Lung (tissue), 12 donors: ENCODE results near the gene CNTN5. TPM values are rescaled to one million over a fixed set of nuclear protein-coding genes. Genes with fewer than 3 reads are reported as not detected.

Experiments used
- ATAC-seq: fragments of 200-7000 bp; cut with Tn5 transposase; one replicate; pipeline ENCODE4 v1.9.1; 2020; ENCODE audit warnings: moderate number of reproducible peaks; ENCODE audit not compliant: insufficient read depth, low FRiP score
- DNase-seq, 3 donors: peaks; one replicate each; pipeline ENCODE4 v3.0.0-alpha.2; 2013 to 2017
- H3K27ac ChIP-seq, 2 donors: one replicate each; pipeline ENCODE4 v1.5.1; 2013; ENCODE audit warnings: mild to moderate bottlenecking in 2 of 2, moderate library complexity in 2 of 2, control low read depth in 1 of 2, inconsistent platforms in 1 of 2, low read depth in 1 of 2, low read length in 1 of 2
- H3K27me3 ChIP-seq, 3 donors: one replicate each; pipeline ENCODE4 v1.5.1; 2013; ENCODE audit warnings: low read length in 2 of 3; ENCODE audit not compliant: control insufficient read depth in 3 of 3, insufficient read depth in 3 of 3
- H3K36me3 ChIP-seq, 4 donors: one replicate each; pipeline ENCODE4 v1.5.1; 2013; ENCODE audit warnings: low read length in 4 of 4, mild to moderate bottlenecking in 1 of 4, moderate library complexity in 1 of 4; ENCODE audit not compliant: control insufficient read depth in 4 of 4, insufficient read depth in 4 of 4
- H3K4me1 ChIP-seq, 5 donors: one replicate each; pipeline ENCODE4 v1.5.1; 2013; ENCODE audit warnings: low read length in 5 of 5, mild to moderate bottlenecking in 2 of 5, moderate library complexity in 1 of 5; ENCODE audit not compliant: control insufficient read depth in 5 of 5, insufficient read depth in 5 of 5
- H3K4me3 ChIP-seq: one replicate; pipeline ENCODE4 v1.5.1; 2013; ENCODE audit warnings: mild to moderate bottlenecking, control low read depth, moderate library complexity
- H3K9ac ChIP-seq, 2 donors: one replicate each; pipeline ENCODE4 v1.5.1; 2013; ENCODE audit warnings: low read length in 2 of 2, control low read depth in 1 of 2; ENCODE audit not compliant: insufficient read depth in 1 of 2
- H3K9me3 ChIP-seq, 4 donors: one replicate each; pipeline ENCODE4 v1.5.1; 2013; ENCODE audit warnings: low read length in 3 of 4, mild to moderate bottlenecking in 1 of 4, moderate library complexity in 1 of 4; ENCODE audit not compliant: control insufficient read depth in 4 of 4, insufficient read depth in 3 of 4
- WGBS, 2 donors: extraction: QIAGEN DNeasy Blood & Tissue Kit; methylation state at CpG; one replicate each; pipeline ENCODE4 v1.1.7; 2013; 5-methylcytosine and 5-hydroxymethylcytosine counted together
- polyA plus RNA-seq, 2 donors: library from polyadenylated mRNA; stranded (reverse); fragments of 200-250 nt; gene quantifications; one replicate each; pipeline ENCODE4 v1.2.1, GENCODE V29; 2013
- total RNA-seq, 2 donors: library from RNA; depleted of rRNA in 1 of 2; stranded (reverse); fragments of >200 nt in 1 of 2; gene quantifications; one replicate each; pipeline ENCODE4 v1.2.1, GENCODE V29; 2014 to 2021
- TF ChIP-seq, protein P1 (sequence below): IDR thresholded peaks from 2 replicates; pipeline ENCODE4 v1.5.1; 2012; ENCODE audit warnings: mild to moderate bottlenecking; ENCODE audit errors: control extremely low read depth, extremely low read depth
- donor health status: control.
- donor health status: control.
- donor health status: Bipolar disorder and iron deficiency.
- donor health status: healthy.
- donor health status: DM: yes; HTN: yes; CAD: no.

Gene CNTN5
- total and polyA plus RNA-seq, 4 donors: 0.10 to 0.80 (median 0.44) TPM

DNA sequence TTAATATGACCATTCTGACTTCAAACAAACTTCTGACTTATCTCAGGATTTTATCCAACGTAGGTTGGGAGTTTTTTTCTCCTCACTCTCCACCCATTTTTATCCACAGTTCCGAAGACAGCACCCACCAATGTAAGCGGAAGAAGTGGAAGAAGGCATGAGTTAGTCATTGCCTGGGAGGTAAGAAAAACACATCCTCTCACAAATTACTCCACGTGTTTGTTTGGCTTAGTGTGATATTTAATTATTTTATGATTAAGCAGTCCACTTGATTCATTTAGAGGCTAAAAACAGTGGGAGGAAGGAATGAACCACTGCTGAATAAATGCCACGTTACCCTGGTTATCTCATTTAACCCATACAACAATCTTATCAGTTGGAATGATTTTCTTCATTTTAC lies 1276.8 kb downstream of the CNTN5 start:
- no peak overlapping the region for H3K4me3 ChIP-seq
- 64 to 67% methylated on average over 5 of the region's 5 CpGs for WGBS, 2 donors
- H3K27me3 ChIP-seq: no peaks in the 10 kb centered on the region
- no peak for DNase-seq
- H3K4me1 ChIP-seq: no peaks in the 10 kb centered on the region
- H3K36me3 ChIP-seq: no peaks in the 10 kb centered on the region
- H3K9me3 ChIP-seq: no peaks in the 10 kb centered on the region
- TF ChIP-seq, protein P1, sequence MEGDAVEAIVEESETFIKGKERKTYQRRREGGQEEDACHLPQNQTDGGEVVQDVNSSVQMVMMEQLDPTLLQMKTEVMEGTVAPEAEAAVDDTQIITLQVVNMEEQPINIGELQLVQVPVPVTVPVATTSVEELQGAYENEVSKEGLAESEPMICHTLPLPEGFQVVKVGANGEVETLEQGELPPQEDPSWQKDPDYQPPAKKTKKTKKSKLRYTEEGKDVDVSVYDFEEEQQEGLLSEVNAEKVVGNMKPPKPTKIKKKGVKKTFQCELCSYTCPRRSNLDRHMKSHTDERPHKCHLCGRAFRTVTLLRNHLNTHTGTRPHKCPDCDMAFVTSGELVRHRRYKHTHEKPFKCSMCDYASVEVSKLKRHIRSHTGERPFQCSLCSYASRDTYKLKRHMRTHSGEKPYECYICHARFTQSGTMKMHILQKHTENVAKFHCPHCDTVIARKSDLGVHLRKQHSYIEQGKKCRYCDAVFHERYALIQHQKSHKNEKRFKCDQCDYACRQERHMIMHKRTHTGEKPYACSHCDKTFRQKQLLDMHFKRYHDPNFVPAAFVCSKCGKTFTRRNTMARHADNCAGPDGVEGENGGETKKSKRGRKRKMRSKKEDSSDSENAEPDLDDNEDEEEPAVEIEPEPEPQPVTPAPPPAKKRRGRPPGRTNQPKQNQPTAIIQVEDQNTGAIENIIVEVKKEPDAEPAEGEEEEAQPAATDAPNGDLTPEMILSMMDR: no peak
- no peak for ATAC-seq
- H3K9ac ChIP-seq: no peak overlapping the region
- no peak overlapping the region for H3K27ac ChIP-seq

DNA sequence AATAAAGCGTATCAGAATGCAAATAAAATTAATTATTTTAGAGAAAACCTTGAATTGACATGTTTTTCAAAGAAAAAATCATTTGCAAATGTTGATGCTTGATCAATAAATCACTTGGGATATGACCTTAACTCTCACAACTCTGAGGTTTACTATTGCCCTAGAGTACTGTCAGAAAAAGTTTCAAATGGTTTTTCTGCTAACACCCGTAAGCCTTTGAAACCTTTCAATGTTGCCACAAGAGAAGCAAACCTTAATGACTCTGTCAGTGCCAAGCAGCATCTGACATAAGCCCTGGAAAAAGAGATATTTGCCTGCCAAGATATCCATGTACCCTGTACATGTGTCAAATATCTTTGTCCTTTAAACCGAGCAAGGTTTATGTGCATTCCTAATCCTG lies 1282.1 kb downstream of the CNTN5 start:
- Histone ChIP-seq H3K9me3 (no peaks in the 10 kb centered on the region), H3K9ac (no peak overlapping the region), H3K4me1 (no peaks in the 10 kb centered on the region), H3K27me3 (no peaks in the 10 kb centered on the region), H3K4me3 (no peak overlapping the region), H3K27ac (no peak overlapping the region), H3K36me3 (no peaks in the 10 kb centered on the region)
- TF ChIP-seq, protein P1: no peak
- no peak for ATAC-seq
- 74 to 79% methylated on average over 3 of the region's 3 CpGs for WGBS, 2 donors
- DNase-seq: no peak

DNA sequence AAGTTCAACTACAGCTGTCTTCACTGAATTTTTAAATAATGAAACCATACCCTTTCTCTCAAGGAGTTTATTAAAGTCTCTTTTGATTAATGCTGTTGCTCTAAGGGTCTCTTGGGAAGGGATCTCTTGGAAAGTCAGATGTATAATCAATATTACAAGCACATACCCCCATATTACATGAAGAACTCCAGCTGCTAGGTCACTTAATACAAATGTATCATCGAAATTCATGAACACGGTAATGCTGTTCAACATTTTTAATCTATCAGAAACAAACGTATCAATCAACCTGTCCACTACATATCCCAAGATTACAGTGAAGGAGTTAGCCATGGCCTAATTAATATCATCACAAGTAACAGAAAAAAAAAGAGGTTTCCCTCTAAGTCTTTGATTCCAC lies 1283.1 kb downstream of the CNTN5 start:
- Histone ChIP-seq H3K36me3 (no peaks in the 10 kb centered on the region), H3K9me3 (no peaks in the 10 kb centered on the region), H3K9ac (no peak overlapping the region), H3K4me1 (no peaks in the 10 kb centered on the region), H3K4me3 (no peak overlapping the region), H3K27me3 (no peaks in the 10 kb centered on the region), H3K27ac (no peak overlapping the region)
- 80 to 81% methylated on average over 3 of the region's 3 CpGs for WGBS, 2 donors
- DNase-seq (no peak), ATAC-seq (no peak)
- TF ChIP-seq, protein P1: no peak

DNA sequence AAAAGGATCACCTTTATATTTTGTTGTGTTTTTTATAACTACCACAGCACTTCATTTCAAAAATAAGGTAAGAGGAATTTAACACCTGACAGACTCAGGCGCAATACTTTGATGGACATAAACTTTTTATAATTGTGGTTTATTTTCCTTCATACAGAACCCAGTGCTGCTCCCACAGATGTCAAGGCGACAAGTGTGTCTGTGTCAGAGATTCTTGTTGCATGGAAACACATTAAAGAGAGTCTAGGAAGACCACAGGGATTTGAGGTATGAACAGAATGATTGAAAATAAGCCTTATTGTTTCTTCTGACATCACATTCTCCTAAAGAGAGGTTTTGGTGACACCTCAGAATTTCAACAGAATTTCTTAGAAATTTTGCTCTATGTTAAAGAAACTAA lies 1287.5 kb downstream of the CNTN5 start:
- Histone ChIP-seq H3K9ac (no peak overlapping the region), H3K4me3 (no peak overlapping the region), H3K4me1 (no peaks in the 10 kb centered on the region), H3K9me3 (no peaks in the 10 kb centered on the region), H3K36me3 (no peaks in the 10 kb centered on the region), H3K27me3 (no peaks in the 10 kb centered on the region), H3K27ac (no peak overlapping the region)
- WGBS, 2 donors: 87 to 90% methylated on average over 2 of the region's 2 CpGs
- DNase-seq (no peak), ATAC-seq (no peak)
- TF ChIP-seq, protein P1: no peak
